Measurements from ENCODE around the gene SGK2. TPM values are rescaled to one million over a fixed set of nuclear protein-coding genes. Genes with fewer than 3 reads are reported as not detected.

Gene SGK2
- total RNA-seq, 2 donors from 2014 or later: 0.57 to 1.7 TPM

Other genes with a start within 250 kb of the SGK2 start
- 100 to 1,000 TPM; 153 to 164 TPM for gene SRSF6, start 101.1 kb upstream of the SGK2 start, total RNA-seq
- gene L3MBTL1, start 51.3 kb upstream of the SGK2 start, total RNA-seq: 10 to 100 TPM in 1 of 2 donors, 1 to 10 TPM in 1; 7.0 to 12.9 TPM
- gene IFT52, start 31.9 kb downstream of the SGK2 start, total RNA-seq: 10 to 100 TPM; 19.1 to 20.7 TPM
- 100 to 1,000 TPM in 1 of 2 donors, 10 to 100 TPM in 1; 62.0 to 109 TPM for gene MYBL2, start 108.1 kb downstream of the SGK2 start, total RNA-seq
- gene GTSF1L, start 168.0 kb downstream of the SGK2 start, total RNA-seq: not detected

Measured in natural killer cell treated with Interleukin-12 subunit alpha and Interleukin-12 subunit beta and Interleukin-15 and Interleukin-18, amount 100 ng/mL, for 72 hours (primary cell).